ENCODE results near the gene RANBP9. TPM values are rescaled to one million over a fixed set of nuclear protein-coding genes. Genes with fewer than 3 reads are reported as not detected.

Gene RANBP9
- polyA plus RNA-seq, 1 experiment = 14.4 TPM

- Histone ChIP-seq H3K4me3 (ENCODE audit: low read depth, low read length) (no peak overlapping the region), H3K27me3 (ENCODE audit: control insufficient read depth, insufficient read depth, low read length) (no peaks in the 10 kb centered on the region), H3K36me3 (ENCODE audit: control insufficient read depth, insufficient read depth, low read length) (no peaks in the 10 kb centered on the region)
- ChIA-PET POLR2A (no interaction called here), CTCF (no interaction called here)
- no peak for DNase-seq (ENCODE audit: low read depth)
- TF ChIP-seq, protein P1, sequence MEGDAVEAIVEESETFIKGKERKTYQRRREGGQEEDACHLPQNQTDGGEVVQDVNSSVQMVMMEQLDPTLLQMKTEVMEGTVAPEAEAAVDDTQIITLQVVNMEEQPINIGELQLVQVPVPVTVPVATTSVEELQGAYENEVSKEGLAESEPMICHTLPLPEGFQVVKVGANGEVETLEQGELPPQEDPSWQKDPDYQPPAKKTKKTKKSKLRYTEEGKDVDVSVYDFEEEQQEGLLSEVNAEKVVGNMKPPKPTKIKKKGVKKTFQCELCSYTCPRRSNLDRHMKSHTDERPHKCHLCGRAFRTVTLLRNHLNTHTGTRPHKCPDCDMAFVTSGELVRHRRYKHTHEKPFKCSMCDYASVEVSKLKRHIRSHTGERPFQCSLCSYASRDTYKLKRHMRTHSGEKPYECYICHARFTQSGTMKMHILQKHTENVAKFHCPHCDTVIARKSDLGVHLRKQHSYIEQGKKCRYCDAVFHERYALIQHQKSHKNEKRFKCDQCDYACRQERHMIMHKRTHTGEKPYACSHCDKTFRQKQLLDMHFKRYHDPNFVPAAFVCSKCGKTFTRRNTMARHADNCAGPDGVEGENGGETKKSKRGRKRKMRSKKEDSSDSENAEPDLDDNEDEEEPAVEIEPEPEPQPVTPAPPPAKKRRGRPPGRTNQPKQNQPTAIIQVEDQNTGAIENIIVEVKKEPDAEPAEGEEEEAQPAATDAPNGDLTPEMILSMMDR (IDR thresholded peaks at IDR 0.05; ENCODE audit: insufficient read depth, low read depth, low read length) = no peak
Observed at GRCh38 chr6:13722880-13723279, 11.2 kb upstream of the RANBP9 start.

DNA sequence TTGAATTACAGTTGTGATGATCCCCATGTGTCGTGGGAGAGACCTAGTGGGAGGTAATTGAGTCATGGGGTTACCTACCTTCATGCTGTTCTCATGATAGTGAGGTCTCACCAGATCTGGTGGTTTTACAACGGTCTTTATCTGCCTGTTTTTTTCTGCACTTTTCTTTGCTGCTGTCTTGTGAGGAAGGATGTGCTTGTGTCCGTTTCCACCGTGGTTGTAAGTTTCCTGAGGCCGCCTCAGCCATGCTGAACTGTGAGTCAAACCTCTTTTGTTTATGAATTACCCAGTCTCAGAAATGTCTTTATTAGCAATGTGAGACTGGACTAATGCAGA lies 6.5 kb upstream of the RANBP9 start:
- Histone ChIP-seq H3K27me3 (ENCODE audit: control insufficient read depth, insufficient read depth, low read length) (no peaks in the 10 kb centered on the region), H3K4me3 (ENCODE audit: low read depth, low read length) (no peak overlapping the region), H3K36me3 (ENCODE audit: control insufficient read depth, insufficient read depth, low read length) (no peaks in the 10 kb centered on the region)
- ChIA-PET CTCF (no interaction called here), POLR2A (no interaction called here)
- no peak for DNase-seq (ENCODE audit: low read depth)
- TF ChIP-seq, protein P1 (IDR thresholded peaks at IDR 0.05; ENCODE audit: insufficient read depth, low read depth, low read length) = no peak

DNA sequence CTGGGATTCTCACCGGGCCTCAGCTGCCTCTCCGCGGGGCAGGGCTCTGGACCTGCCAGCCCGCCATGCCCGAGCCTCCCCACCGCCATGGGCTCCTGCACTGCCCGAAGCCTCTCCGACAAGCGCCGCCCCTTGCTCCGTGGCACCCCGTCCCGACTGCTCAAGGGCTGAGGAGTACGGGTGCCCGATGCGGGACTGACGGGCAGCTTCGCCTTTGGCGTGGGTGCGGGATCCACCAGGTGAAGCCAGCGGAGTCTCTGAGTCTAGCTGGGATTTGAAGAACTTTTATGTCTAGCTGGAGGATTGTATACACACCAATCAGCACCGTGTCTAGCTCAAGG lies 5.3 kb upstream of the RANBP9 start:
- POLR2A ChIA-PET = no interaction called here
- TF ChIP-seq, protein P1 (IDR thresholded peaks at IDR 0.05; ENCODE audit: insufficient read depth, low read depth, low read length) = no peak
- Histone ChIP-seq H3K4me3 (ENCODE audit: low read depth, low read length) (no peak overlapping the region), H3K36me3 (ENCODE audit: control insufficient read depth, insufficient read depth, low read length) (no peaks in the 10 kb centered on the region), H3K27me3 (ENCODE audit: control insufficient read depth, insufficient read depth, low read length) (no peaks in the 10 kb centered on the region)
- CTCF ChIA-PET = no interaction called here
- DNase-seq (ENCODE audit: low read depth) = no peak

- H3K27me3 ChIP-seq (ENCODE audit: control insufficient read depth, insufficient read depth, low read length) = no peaks in the 10 kb centered on the region
- TF ChIP-seq, protein P1 (IDR thresholded peaks at IDR 0.05; ENCODE audit: insufficient read depth, low read depth, low read length) = no peak
- no peak overlapping the region for H3K4me3 ChIP-seq (ENCODE audit: low read depth, low read length)
- POLR2A ChIA-PET = no interaction called here
- no peaks in the 10 kb centered on the region for H3K36me3 ChIP-seq (ENCODE audit: control insufficient read depth, insufficient read depth, low read length)
- CTCF ChIA-PET = no interaction called here
- DNase-seq (ENCODE audit: low read depth) = no peak
Observed at GRCh38 chr6:13716225-13716954, 4.8 kb upstream of the RANBP9 start.

GRCh38 chr6:13715444-13715883 lies 3.8 kb upstream of the RANBP9 start:
- Histone ChIP-seq H3K27me3 (ENCODE audit: control insufficient read depth, insufficient read depth, low read length) (no peaks in the 10 kb centered on the region), H3K4me3 (ENCODE audit: low read depth, low read length) (no peak overlapping the region), H3K36me3 (ENCODE audit: control insufficient read depth, insufficient read depth, low read length) (no peaks in the 10 kb centered on the region)
- no peak for DNase-seq (ENCODE audit: low read depth)
- ChIA-PET CTCF (no interaction called here), POLR2A (no interaction called here)
- TF ChIP-seq, protein P1 (IDR thresholded peaks at IDR 0.05; ENCODE audit: insufficient read depth, low read depth, low read length) = no peak
